Inflammatory macrophage treated with lipopolysaccharide for 4 hours (primary cell): ENCODE measurements around the gene NTSR1.

ENCODE experiments used
- DNase-seq: peaks from one replicate; pipeline ENCODE4 v3.0.0-alpha.2; 2020

NTSR1 gene

DNA sequence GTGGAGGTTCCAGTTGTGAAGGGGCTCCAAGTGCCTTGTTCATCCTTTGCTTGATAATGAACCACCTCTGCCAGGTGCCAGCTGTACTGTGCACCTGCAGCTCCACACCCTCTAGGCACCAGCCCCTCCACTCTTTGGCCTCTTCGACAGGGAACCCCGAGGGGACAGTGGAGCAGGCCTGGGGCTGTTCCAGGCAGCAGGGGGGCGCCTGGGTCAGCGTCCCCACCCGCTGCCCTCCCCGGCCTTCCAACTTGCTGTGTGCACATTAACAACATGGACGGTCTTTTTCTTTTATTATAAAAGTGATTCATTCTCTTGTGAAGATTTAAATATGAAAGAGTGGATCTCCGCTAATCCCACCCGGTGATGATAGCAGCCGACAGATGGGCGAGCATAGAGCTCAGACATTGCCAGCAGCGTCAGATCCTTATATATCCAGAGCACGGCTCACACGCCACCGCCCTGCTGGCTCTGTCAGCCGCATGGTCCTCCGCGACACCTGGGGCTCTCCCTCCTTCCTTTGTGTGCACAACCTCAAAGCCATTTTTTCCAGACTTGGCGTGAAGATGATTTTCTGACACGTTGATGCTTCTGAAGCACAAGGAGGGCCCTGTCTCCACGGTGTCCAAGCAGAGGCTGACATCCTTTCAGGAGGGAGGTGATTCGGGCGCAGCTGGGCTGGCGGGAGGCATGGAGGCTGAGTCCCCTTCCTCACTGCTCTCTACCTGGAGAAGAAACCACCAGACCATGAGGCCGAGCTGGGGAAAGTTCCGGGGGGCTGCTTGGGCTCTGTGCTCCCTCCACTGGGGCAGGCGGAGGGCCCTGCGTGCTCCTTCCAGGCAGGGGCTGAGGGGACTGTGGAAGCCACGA, 65.4 kb downstream of the NTSR1 start:
- DNase-seq, result no peak

DNA sequence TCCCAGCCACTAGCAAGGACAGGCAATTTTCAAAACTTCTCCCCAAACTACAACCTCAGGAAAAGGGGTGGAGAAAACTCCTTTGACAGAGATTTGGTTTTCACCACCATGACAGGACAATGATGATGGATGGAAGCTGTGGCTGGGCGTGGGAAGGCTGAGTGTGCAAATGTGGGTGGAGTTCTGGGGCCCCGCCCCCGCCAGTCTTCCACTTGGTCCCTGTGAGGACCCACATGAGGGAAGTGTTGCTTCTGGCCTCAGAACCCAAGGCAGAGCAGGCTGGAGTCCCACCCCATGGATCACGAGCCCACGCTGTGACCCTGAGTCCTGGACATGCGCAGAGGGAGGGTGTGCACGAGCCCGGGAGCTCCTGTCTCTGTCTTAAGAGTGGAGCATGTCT, 66.1 kb downstream of the NTSR1 start:
- DNase-seq, result peak; percentile 46

DNA sequence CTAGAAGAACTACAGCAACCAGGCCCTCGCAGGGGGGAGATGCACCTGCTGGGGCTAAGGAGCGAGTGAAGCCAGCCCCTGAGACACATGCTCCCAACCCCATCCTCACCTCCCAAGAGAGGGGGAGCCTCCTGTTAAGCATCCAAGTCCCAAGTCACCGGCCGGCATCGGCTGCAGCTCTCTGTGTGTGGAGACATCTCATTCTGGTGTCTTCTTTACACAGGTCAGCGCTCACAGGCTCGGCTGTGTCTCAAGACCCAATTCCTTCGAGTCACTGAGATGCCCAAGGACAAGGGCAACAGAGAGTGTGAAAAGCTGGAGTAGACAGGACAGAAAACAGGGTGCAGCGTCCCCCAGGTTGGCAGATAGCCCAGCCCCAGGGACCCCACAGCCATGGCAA, 66.6 kb downstream of the NTSR1 start:
- DNase-seq, result no peak

DNA sequence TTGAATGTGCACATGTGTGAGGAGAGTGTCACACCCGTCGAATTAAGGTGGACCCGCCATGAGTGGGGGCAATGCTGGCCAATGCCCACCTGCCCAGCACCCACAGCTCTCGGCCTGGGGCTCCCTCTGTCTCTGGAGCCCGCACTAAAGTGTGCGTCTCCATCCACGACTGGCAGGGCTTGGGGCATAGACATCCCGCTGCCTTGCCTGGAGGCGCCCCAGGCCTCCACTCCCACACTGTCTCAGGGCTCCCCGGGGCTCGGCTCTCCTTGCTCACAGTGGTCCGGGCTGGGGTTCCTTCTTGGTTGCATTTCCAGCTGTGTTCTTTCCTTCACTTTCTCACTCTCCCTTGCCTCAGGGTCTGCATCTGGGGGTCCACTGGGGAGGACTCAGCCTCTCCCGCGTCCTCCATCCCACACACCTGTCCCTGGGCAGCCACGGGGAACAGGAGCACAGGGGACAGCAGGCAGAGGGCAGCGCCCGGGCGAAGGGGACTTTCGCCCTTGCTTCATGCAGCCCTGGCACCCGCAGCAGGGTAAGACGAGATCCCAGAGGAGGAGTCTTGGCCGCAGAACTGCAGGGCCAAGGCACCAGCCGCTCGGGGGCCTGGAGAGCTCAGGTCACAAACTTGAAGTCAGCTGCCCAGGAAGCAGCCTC, 67.5 kb downstream of the NTSR1 start:
- DNase-seq, result no peak

DNA sequence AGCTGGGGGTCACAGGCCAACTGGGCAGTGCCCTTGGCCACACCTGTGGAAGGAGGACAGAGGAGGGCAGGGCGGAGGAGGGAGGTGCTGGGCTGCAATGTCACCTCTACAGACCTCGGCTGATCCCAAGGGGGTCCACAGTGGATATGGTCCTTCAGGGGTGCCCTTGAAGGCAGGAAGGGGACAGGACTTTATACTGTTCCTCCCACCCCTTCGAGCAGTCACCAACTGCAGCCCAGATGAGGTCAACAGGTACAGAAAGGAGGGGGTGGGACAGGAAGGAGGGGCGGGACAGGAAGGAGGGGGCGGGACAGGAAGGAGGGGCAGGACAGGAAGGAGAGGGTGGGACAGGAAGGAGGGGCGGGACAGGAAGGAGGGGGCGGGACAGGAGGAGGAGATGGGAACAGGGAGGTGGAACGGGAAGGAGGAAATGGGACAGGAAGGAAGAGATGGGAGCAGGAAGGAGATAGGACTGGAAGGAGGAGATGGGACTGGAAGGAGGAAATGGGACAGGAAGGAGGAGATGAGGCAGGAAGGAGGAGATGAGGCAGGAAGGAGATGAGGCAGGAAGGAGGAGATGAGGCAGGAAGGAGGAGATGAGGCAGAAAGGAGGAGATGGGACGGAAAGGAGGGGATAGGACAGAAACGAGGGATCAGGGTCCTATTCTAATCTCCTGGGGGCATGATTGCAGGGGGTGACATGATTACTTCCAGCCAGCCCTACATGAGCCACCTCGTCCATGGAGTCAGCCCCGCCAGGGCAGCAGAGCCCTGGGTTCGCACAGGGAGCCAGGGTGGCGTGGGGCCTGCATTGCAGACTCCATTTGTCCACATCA, 68.3 kb downstream of the NTSR1 start:
- DNase-seq, result no peak

DNA sequence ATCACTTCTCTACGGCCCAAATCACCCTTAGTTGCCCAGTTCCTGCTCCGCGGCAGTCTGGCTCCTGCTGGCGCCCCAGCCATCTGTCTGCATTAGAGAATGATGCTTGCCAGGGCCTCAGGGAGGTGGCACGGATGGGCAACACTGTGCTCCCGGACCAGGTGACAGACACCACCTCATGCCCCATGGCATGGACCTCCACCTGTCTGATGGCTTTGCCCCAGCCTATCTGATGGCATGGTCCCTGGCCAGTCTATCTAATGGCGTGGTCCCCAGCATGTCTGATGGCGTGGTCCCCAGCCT, 68.8 kb downstream of the NTSR1 start:
- no peak for DNase-seq

DNA sequence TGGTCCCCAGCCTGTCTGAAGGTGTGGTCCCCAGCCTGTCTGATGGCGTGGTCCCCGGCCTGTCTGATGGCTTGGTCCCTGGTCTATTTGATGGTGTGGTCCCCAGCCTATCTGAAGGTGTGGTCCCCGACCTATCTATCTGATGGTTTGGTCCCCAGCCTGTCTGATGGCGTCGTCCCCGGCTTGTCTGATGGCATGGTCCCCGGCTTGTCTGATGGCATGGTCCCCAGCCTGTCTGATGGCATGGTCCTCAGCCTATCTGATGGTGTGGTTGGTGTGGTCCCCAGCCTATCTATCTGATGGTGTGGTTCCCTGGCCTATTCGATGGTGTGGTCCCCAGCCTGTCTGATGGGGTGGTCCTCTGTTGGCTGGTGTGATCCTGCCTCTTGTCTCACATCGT, 69.4 kb downstream of the NTSR1 start:
- DNase-seq, result no peak

DNA sequence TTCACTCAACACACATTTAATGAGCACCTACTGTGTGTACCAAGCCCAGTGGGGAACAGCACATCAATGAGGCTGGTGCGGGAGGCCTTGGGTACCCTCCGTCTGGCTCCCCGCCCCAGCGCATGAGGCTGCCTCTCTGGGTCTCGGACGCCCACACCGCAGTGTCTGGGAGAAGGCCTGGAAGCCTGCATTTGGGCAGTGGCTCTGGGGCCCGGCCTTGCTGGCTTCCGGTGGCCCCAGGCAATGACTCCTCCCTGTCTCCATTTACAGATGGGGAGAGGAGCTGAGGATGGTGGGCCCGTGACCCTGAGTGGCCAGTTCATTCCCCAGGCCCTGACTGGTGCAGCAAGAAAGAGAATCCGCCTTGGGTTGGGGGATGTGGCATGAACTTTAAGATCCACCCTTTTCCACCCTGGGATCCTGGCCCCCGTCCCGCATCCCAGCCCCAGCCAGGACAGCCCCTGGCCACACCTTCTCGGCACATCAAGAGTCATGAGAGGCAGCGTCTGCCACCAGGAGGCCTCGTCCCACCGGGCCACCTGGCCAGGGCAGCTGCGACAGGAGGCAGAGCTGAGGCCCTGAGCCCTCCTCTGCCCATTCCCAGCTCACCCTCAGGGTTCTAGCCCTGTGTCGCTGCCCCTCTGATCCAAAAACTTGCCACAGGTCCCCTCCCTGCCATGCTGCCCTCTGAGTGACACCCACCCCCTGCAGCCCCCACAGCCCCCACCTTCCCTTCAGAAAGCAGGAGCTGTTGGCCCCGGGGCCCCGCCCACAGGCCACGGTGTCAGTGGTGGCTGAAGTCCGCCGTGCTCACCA, 70.2 kb downstream of the NTSR1 start:
- no peak for DNase-seq

DNA sequence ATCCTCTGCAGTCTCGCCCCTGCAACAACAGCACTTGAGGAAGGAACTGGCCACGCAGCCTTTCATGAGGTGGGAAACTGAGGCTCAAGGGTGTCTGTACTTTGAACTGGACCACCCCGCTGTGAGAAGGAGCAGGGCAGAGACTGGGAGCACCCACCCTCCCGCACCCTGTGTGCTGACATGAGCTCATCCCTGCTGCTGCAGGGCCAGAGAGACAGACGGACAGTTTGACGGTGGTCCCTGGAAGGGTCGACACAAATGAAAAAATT, 70.7 kb downstream of the NTSR1 start:
- DNase-seq, result no peak

DNA sequence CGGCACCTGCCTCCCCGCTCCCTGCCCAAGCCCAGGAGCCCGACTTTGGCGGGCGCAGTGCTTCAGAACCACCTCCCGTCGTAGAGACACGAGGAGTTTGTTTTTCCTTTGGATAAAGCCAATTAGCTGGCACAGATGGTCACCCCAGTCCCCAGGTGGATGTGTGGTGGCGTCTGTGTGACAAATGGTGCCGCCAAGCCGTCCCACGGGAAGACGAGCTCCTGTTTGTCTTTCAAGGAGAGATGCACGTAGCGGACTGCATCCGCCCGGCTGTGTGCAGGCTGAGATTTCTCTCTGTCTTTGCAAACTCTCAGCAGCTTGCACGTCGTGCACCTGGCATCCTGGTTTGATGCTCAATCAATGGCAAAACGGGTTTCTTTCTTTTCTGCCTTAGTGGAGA, 71.6 kb downstream of the NTSR1 start:
- DNase-seq, result no peak

DNA sequence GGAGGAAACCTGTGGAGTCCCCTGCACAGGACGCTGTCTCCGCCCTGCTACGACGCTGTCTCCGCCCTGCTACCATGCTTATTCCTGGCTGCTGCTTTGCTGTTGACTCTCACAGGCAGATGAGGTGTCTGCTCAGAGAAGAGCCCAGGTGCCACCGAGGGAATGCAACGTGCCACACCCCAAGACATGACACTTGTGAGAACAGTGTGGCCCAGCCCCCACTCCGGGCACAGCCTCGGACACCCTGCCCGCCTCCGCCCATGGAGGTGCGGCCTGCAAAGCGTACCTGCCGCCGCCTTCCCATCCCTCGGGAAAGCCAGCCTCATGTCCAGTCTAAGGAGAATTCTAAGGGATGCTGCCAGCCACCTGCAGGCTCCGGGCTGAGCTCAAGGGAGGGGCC, 72.1 kb downstream of the NTSR1 start:
- no peak for DNase-seq

DNA sequence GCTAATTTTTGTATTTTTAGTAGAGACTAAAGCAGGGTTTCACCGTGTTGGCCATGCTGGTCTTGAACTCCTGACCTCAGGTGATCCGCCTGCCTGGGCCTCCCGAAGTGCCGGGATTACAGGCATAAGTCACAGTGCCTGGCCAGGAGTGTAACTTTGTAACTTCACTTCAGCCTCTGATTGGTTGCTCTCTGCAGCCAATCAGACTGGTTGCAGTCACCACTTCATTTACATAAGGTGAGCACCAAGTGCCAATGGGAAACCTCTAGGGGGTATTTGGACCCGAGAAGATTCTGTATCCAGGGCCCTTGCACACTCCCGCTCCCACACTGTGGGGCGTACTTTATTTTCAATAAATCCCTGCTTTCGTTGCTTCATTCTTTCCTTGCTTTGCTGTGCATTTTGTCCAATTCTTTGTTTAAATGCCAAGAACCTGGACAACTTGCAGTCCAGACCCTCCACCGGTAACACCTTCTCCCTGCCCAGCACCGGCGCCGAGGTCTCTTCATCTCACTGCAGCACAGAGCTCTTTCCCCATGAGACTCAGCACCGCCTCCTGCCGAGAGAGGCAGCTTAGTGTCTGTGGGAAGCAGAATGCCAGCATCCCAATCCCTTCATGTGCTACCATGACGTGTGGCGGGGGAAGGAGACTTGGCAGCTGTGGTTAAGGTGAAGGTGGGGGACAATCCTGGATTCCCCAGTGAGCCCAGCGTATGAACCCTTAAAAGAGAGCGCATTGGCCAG, 73.7 kb downstream of the NTSR1 start:
- no peak for DNase-seq

DNA sequence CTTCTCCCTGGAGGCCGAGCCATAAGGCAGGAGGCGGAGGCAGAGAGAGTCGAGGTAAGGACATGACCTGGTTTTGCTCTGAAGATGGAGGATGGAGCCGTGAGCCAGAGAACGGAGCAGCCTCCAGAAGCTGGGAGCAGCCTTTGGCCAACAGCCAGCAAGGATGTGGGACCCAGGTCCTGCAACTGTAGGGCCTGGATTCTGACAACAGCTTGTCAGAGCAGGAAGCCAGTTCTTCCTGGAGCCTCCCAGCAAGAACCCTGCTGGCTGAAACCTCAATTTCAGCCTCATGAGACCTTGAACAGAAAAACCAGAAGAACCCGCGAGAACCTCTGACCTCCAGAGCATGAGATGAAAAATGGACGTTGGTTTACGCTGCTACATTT, 74.2 kb downstream of the NTSR1 start:
- DNase-seq, result no peak

DNA sequence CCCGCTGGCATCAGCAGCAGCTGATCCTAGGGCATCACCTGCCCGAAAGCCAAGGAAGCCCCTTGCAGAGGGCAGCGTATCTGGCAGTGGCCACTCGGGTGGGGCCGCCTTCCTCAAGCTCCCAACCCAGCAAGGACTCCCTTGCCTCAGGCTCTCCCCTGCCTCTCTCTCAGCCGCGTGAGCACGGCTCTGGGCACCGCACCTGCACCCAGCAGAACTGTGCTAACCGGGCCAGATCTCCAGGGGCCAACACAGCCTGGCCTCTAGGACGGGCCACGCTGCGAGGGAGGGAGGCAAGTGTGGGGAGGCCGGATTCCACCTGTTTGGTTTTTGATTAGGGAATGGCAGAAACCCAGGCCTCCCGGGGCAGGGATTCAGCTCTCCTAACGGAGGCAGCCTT, 75.9 kb downstream of the NTSR1 start:
- DNase-seq, result no peak

DNA sequence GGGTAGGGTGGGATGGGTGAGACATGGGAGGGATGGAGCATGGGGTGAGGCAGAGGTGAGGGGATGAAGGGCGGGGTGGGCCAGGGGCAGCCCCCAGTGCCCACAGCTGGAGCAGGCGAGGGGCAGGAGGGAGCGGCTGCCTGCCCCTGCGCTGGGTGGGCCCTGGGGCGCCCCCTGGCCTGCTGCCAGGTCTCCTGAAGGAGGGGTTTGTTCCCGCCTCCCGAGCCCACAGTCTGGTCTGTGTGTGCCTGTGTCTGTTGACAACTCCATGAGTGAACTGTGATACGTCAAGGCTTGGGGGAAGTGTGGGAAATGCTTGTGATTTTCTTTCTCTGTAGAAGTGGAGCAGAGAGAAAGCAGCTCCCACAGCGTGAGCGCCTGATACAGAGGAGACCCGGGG, 76.8 kb downstream of the NTSR1 start:
- no peak for DNase-seq

DNA sequence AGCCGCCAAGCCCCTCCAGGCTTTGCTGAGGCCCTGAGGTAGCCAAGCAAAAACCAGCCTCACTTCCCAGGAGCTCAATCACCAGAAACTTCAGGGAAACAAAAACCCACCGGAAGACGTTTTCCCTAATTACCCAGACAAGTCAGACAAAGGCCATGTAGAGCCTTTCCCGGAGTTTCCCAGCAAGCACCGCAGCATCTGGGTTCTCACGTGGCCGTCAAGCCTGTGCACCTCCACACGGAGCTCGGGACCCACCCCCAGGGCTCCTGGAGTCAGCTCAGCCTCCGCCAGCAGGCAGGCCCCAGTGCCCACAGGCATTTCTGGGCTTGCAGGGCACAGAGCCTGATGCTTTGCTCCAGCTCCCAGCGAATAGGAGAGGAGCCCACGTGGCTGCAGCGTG, 77.5 kb downstream of the NTSR1 start:
- no peak for DNase-seq

DNA sequence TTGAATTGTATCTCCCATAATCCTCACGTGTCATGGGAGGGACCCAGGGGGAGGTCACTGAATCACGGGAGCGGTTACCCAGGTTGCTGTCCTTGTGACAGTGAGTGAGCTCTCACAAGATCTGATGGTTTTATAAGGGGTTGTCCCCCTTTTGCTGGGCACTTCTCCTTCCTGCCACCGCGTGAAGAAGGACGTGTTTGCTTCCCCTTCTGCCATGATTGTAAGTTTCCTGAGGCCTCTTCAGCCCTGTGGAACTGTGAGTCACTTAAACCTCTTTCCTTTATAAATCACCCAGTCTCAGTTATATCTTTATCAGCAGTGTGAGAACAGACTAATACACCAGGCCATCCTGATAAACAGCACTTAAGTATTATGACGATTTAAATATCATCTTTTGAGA, 78.7 kb downstream of the NTSR1 start:
- peak; percentile 78 for DNase-seq

DNA sequence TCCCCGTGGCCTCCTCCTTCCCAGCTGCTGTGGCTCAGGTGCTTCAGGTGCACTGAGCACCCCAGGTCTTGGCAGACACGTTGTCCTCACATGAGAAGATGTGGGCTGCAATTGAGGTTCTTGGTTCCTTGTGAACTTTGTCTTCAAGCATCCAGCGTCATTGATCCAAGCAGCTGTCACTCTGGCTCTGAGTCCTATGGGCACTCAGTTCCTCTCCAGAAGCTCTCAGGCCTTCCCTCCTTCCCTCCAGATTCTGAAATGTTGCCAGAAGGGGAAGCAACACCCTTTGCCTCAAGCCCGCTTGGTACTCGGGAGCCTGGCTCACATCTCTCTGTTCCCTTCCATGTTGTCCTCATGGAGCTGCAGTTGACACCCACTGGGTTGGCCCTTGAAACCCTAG, 79.2 kb downstream of the NTSR1 start:
- peak; percentile 36 for DNase-seq

DNA sequence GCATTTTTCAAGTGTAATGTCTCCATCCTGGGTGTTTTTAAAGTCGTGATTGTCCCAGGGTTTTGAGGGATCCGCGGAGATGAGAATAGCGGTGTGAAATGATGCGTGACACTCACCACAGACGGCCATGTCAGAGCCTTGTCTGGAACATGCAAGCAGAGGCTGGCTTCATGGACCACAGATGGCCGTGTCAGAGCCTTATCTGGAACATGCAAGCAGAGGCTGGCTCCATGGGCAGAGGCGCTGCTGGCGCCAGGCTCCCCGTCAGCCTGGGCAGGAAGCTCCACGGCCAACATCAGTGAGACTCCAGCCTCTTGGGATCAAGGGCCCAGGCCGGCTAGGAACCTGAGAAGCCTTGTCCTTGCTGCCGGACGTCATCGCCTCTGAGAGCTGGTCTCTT, 80.0 kb downstream of the NTSR1 start:
- no peak for DNase-seq

DNA sequence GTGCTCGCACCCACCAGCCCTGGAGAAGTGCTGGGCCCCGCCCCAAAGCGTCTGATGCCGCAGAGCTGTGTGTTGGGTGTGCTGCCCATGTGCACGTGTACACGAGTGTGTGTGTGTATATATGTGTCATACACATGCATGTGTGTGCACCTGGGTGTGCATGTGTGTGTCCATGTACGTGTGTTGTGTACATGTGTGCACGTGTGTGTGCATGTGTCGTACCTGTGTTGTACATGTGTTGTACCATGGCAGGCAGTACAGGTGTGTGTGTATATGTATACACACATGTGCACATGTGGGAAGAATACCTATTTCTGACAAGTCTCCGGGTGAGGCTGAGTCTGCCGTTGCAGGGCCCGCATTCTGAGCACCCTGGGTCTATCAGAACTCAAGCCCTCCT, 81.4 kb downstream of the NTSR1 start:
- no peak for DNase-seq

DNA sequence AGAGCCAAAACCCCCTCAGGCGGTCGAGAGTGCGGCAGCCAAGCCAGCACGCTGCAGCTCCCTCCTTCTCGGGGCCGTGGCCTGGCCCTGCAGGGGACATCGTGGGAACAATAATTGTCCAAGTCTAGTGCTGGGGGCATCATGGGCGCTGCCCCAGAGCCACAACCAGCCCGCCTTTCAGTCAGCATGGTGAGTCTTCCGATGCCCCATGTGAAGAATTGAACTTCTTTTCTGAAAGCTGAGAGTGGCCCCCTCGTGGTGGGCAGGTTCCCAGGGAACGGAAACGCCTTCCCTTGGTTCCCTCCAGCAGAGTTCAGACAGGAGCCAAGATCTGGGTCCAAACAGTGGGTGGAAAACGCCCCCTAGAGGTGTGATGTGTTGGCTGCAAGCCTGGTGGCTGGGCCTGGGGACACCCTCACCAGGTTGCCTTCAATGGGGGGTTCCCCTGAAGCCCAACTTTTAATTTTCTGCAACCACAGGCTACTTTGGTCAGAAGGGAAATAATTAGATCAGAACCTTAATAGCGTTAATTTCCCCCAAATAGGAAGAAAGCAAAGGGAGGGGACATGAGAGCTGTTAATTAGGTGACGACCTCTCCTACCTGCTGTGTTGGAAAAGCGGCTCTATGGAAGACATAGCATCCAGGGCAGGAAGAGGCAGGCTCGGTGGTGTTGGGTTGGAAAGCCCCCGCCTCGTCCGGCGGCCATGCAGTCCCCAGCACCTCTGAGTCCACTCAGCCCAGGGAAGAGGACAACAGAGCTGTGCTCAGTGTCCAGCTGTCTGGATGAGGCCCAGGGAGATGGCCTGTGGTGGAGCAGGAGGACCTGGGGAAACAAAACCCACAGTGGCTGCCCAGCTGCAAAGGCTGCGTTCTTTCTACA, 82.9 kb downstream of the NTSR1 start:
- DNase-seq, result peak; percentile 87
